IMR-90 (cell line): Measurements from ENCODE around the gene FCER1A. TPM values are rescaled to one million over a fixed set of nuclear protein-coding genes. Genes with fewer than 3 reads are reported as not detected.

ENCODE experiments used
- ATAC-seq: fragments of 200-7000 bp; cut with Tn5 transposase; 2 replicates; pipeline ENCODE4 v1.9.1; 2020; ENCODE audit warnings: low read depth, mild to moderate bottlenecking, moderate library complexity
- BruUV-seq: library from RNA; stranded (reverse); fragments of 400-500 nt; replicated peaks from 2 replicates; lab custom pipeline; 2021; lab: Mats Ljungman, UMichigan
- CTCF ChIA-PET: fragments of 300-600 bp; formaldehyde crosslinking; extraction: SDS; loops from one replicate; lab custom pipeline; 2021; ENCODE audit warnings: antibody characterized with exemption; lab: Yijun Ruan, JAX
- POLR2A ChIA-PET: fragments of 300-600 bp; sonication (Branson Sonifier 250); formaldehyde crosslinking; loops from one replicate; lab custom pipeline; 2022; ENCODE audit warnings: antibody characterized with exemption; ENCODE audit not compliant: unreplicated experiment; lab: Charles Lee
- DNase-seq: peaks from one replicate; pipeline ENCODE4 v3.0.0; 2013
- H2AFZ ChIP-seq: replicated peaks from 2 replicates; pipeline ENCODE3; 2013; ENCODE audit warnings: low read length, mild to moderate bottlenecking; ENCODE audit not compliant: poor library complexity
- H2AK5ac ChIP-seq: 2 replicates; pipeline ENCODE4 v1.6.1; 2013; ENCODE audit warnings: low read depth, low read length, inconsistent platforms
- H2AK9ac ChIP-seq: replicated peaks from 2 replicates; pipeline ENCODE3; 2013; ENCODE audit warnings: mild to moderate bottlenecking, low read depth, low read length, moderate library complexity; ENCODE audit not compliant: poor library complexity
- H2BK120ac ChIP-seq: 2 replicates; pipeline ENCODE4 v1.6.1; 2013; ENCODE audit warnings: low read depth, low read length, inconsistent platforms
- H2BK15ac ChIP-seq: 3 replicates; pipeline ENCODE4 v1.6.1; 2013; ENCODE audit warnings: low read depth, low read length, inconsistent platforms
- H2BK20ac ChIP-seq: 2 replicates; pipeline ENCODE4 v1.6.1; 2013; ENCODE audit warnings: low read depth, mild to moderate bottlenecking, inconsistent platforms, low read length, moderate library complexity
- H2BK5ac ChIP-seq: 2 replicates; pipeline ENCODE4 v1.6.1; 2013; ENCODE audit warnings: mild to moderate bottlenecking, low read depth, low read length, inconsistent platforms; ENCODE audit not compliant: poor library complexity, severe bottlenecking
- H3K14ac ChIP-seq: replicated peaks from 2 replicates; pipeline ENCODE4 v1.6.1; 2013; ENCODE audit warnings: low read depth, low read length, inconsistent platforms
- H3K18ac ChIP-seq: 2 replicates; pipeline ENCODE4 v1.6.1; 2013; ENCODE audit warnings: low read depth, low read length, control low read depth
- H3K23ac ChIP-seq: 2 replicates; pipeline ENCODE4 v1.6.1; 2013; ENCODE audit warnings: low read depth, low read length, inconsistent platforms
- H3K27ac ChIP-seq: 2 replicates; pipeline ENCODE4 v1.5.1; 2013; ENCODE audit warnings: mild to moderate bottlenecking, control low read depth, low read length; ENCODE audit not compliant: insufficient read depth
- H3K27me3 ChIP-seq: 2 replicates; pipeline ENCODE4 v1.6.1; 2013; ENCODE audit warnings: low read length; ENCODE audit not compliant: control insufficient read depth, insufficient read depth
- H3K36me3 ChIP-seq: 2 replicates; pipeline ENCODE4 v1.6.1; 2013; ENCODE audit warnings: low read length, mixed read lengths; ENCODE audit not compliant: control insufficient read depth, insufficient read depth
- H3K4ac ChIP-seq: 2 replicates; pipeline ENCODE4 v1.6.1; 2013; ENCODE audit warnings: low read depth, low read length, inconsistent platforms
- H3K4me1 ChIP-seq: 2 replicates; pipeline ENCODE4 v1.6.1; 2013; ENCODE audit warnings: low read length, mixed read lengths; ENCODE audit not compliant: control insufficient read depth, insufficient read depth
- H3K4me2 ChIP-seq: 2 replicates; pipeline ENCODE4 v1.6.1; 2013; ENCODE audit warnings: low read depth, mild to moderate bottlenecking, control low read depth, low read length, moderate library complexity
- H3K4me3 ChIP-seq: 2 replicates; pipeline ENCODE4 v1.5.1; 2013; ENCODE audit warnings: low read depth, mild to moderate bottlenecking, control low read depth, low read length, moderate library complexity; ENCODE audit not compliant: insufficient read depth
- H3K56ac ChIP-seq: 2 replicates; pipeline ENCODE4 v1.6.1; 2013; ENCODE audit warnings: low read length, inconsistent platforms; ENCODE audit not compliant: insufficient read depth; ENCODE audit errors: extremely low read depth
- H3K79me1 ChIP-seq, 2 experiments: 2 replicates each; pipeline ENCODE4 v1.6.1; 2013; ENCODE audit warnings: low read length in 2 of 2, inconsistent platforms in 1 of 2, low read depth in 1 of 2
- H3K9ac ChIP-seq: 2 replicates; pipeline ENCODE4 v1.6.1; 2013; ENCODE audit warnings: low read depth, low read length, control low read depth
- H3K9me1 ChIP-seq: 2 replicates; pipeline ENCODE4 v1.6.1; 2013; ENCODE audit warnings: low read length, inconsistent platforms; ENCODE audit not compliant: insufficient read depth
- H3K9me3 ChIP-seq: 2 replicates; pipeline ENCODE4 v1.6.1; 2013; ENCODE audit warnings: low read length; ENCODE audit not compliant: control insufficient read depth, insufficient read depth
- H4K20me1 ChIP-seq: 2 replicates; pipeline ENCODE4 v1.6.1; 2013; ENCODE audit warnings: low read length, inconsistent platforms; ENCODE audit not compliant: insufficient read depth
- H4K5ac ChIP-seq: 2 replicates; pipeline ENCODE4 v1.6.1; 2013; ENCODE audit warnings: mild to moderate bottlenecking, low read depth, low read length, control low read depth
- H4K8ac ChIP-seq, 2 experiments: 2 replicates each; pipeline ENCODE4 v1.6.1; 2013; ENCODE audit warnings: low read depth in 2 of 2, low read length in 2 of 2, control low read depth in 1 of 2, inconsistent platforms in 1 of 2
- H4K91ac ChIP-seq: 2 replicates; pipeline ENCODE4 v1.6.1; 2013; ENCODE audit warnings: low read depth, low read length, inconsistent platforms; ENCODE audit not compliant: insufficient read depth
- BHLHE40 ChIP-seq: fragments of 150-350 bp; IDR thresholded peaks from 2 replicates; pipeline ENCODE4 v1.6.1; 2016; ENCODE audit warnings: mild to moderate bottlenecking, low read depth, low read length
- CEBPB ChIP-seq: IDR thresholded peaks from 2 replicates; pipeline ENCODE4 v1.6.1; 2012; ENCODE audit warnings: low read depth, low read length, improper control_type of control experiment
- CHD1 ChIP-seq: IDR thresholded peaks from 2 replicates; pipeline ENCODE4 v1.6.1; 2012; ENCODE audit warnings: low read depth, low read length, improper control_type of control experiment
- CTCF ChIP-seq: conservative IDR thresholded peaks from 2 replicates; pipeline ENCODE4 v1.5.1; 2012; ENCODE audit warnings: mild to moderate bottlenecking, low read depth, low read length, improper control_type of control experiment
- ELK1 ChIP-seq: fragments of 150-350 bp; IDR thresholded peaks from 2 replicates; pipeline ENCODE4 v1.6.1; 2016; ENCODE audit warnings: low read depth, mild to moderate bottlenecking, low read length, moderate library complexity, borderline replicate concordance
- FOS ChIP-seq: fragments of 150-350 bp; IDR thresholded peaks from 2 replicates; pipeline ENCODE4 v1.6.1; 2016; ENCODE audit warnings: low read depth, low read length
- MAFK ChIP-seq: IDR thresholded peaks from 2 replicates; pipeline ENCODE4 v1.6.1; 2012; ENCODE audit warnings: low read depth, low read length, improper control_type of control experiment
- MAZ ChIP-seq: IDR thresholded peaks from 2 replicates; pipeline ENCODE4 v1.6.1; 2012; ENCODE audit warnings: low read depth, mild to moderate bottlenecking, low read length, improper control_type of control experiment, moderate library complexity, borderline replicate concordance
- MXI1 ChIP-seq: IDR thresholded peaks from 2 replicates; pipeline ENCODE4 v1.6.1; 2012; ENCODE audit warnings: low read depth, mild to moderate bottlenecking, low read length, moderate library complexity, borderline replicate concordance
- NFE2L2 ChIP-seq: fragments of 150-350 bp; IDR thresholded peaks from 2 replicates; pipeline ENCODE4 v1.6.1; 2016; ENCODE audit warnings: low read depth, mild to moderate bottlenecking, low read length
- POLR2A ChIP-seq: IDR thresholded peaks from 2 replicates; pipeline ENCODE4 v1.6.1; 2012; ENCODE audit warnings: mild to moderate bottlenecking, low read depth, low read length
- RAD21 ChIP-seq: IDR thresholded peaks from 2 replicates; pipeline ENCODE4 v1.6.1; 2012; ENCODE audit warnings: low read length, improper control_type of control experiment
- RCOR1 ChIP-seq: IDR thresholded peaks from 2 replicates; pipeline ENCODE4 v1.6.1; 2012; ENCODE audit warnings: mild to moderate bottlenecking, low read length, improper control_type of control experiment; ENCODE audit not compliant: insufficient replicate concordance
- RFX5 ChIP-seq: IDR thresholded peaks from 2 replicates; pipeline ENCODE4 v1.8.0; 2012; ENCODE audit warnings: low read depth, mild to moderate bottlenecking, low read length, moderate library complexity
- SMC3 ChIP-seq: fragments of 150-350 bp; IDR thresholded peaks from 2 replicates; pipeline ENCODE4 v1.6.1; 2016; ENCODE audit warnings: low read depth, mild to moderate bottlenecking, antibody characterized with exemption, low read length, moderate library complexity
- USF2 ChIP-seq: fragments of 150-350 bp; IDR thresholded peaks from 2 replicates; pipeline ENCODE4 v1.6.1; 2017; ENCODE audit warnings: mild to moderate bottlenecking, antibody characterized with exemption, low read length, low read depth
- WGBS, 2 experiments: methylation state at CpG; one replicate each; pipeline versions ENCODE4 v1.1.5 to v1.1.7; 2013; ENCODE audit warnings: missing lambda C conversion rate in 2 of 2; ENCODE audit not compliant: insufficient read length in 1 of 2; ENCODE audit errors: extremely low coverage in 2 of 2; 5-methylcytosine and 5-hydroxymethylcytosine counted together
- dilution Hi-C: fragments of 300-500 bp; cut with HindIII; formaldehyde crosslinking; loops from one replicate; pipeline ENCODE4 v1.14.3; 2018; ENCODE audit warnings: low sequenced_read_pairs; ENCODE audit not compliant: unreplicated experiment
- in situ Hi-C: fragments of 300-500 bp; cut with MboI; formaldehyde crosslinking; loops from 3 replicates; pipeline ENCODE4 v1.14.3; 2019; ENCODE audit warnings: low sequenced_read_pairs, inconsistent platforms, mixed read lengths
- intact Hi-C: fragments of 100-400 bp; cut with micrococcal nuclease; formaldehyde crosslinking; loops from 2 replicates; pipeline ENCODE4 v1.10.0; 2022
- polyA plus RNA-seq, 3 experiments: library from polyadenylated mRNA; depleted of rRNA; stranded (reverse); fragments of >200 nt; gene quantifications; 2 replicates each; pipeline ENCODE4 v1.2.3, GENCODE V29; 2012; ENCODE audit warnings: low replicate concordance in 1 of 3
- total RNA-seq: library from RNA; depleted of rRNA; stranded (reverse); fragments of >200 nt; gene quantifications from 2 replicates; pipeline ENCODE4 v1.2.3, GENCODE V29; 2012

FCER1A gene
- total and polyA plus RNA-seq, 2 of the 4 experiments (the other 2 are of a cell fraction), result not detected

DNA sequence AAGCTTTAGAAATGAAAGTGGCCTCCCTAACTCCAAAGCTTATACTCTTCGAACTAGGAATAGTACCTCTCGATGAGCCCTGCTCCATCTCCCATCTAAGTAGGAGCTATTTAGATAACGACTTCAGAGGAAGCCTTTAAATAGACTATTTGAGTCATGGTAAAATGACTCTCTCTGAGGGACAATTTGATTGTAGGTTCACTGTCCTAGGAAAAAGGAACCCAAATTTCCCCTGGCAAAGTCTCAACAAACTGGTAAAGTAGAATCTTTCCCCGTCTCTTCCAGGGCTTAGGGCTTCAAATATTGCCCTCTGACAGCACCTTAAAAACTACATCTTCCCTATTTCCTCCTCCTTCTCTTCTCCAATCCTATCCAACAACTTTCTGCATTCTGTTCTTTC, 2.0 kb upstream of the FCER1A start:
- Histone ChIP-seq H3K4me2 (no peak overlapping the region), H2BK20ac (no peak overlapping the region), H3K23ac (no peak overlapping the region), H4K8ac (no peak overlapping the region), H3K27me3 (no peaks in the 10 kb centered on the region), H3K79me1 (no peaks in the 10 kb centered on the region), H3K4me3 (no peak overlapping the region), H3K4ac (no peak overlapping the region), H4K5ac (no peak overlapping the region), H3K9me3 (no peaks in the 10 kb centered on the region), H2AK9ac (no peak overlapping the region), H2AFZ (no peak overlapping the region), H4K91ac (no peak overlapping the region), H3K9ac (no peak overlapping the region), H2BK120ac (no peak overlapping the region), H3K14ac (no peak overlapping the region), H3K9me1 (no peaks in the 10 kb centered on the region), H3K18ac (no peak overlapping the region), H3K27ac (no peak overlapping the region), H2AK5ac (no peak overlapping the region), H4K20me1 (no peaks in the 10 kb centered on the region), H2BK15ac (no peak overlapping the region), H3K36me3 (no peaks in the 10 kb centered on the region), H2BK5ac (no peak overlapping the region), H3K4me1 (no peaks in the 10 kb centered on the region), H3K56ac (no peak overlapping the region)
- DNase-seq (no peak), ATAC-seq (no peak)
- in situ Hi-C loops (no loop called here), dilution Hi-C loops (no loop called here), intact Hi-C loops (no loop called here)
- WGBS, 2 experiments, result 38% methylated on average over 1 of the region's 4 CpGs; no CpG with 5 or more reads in 1 of the 2 experiments
- TF ChIP-seq FOS (no peak), RFX5 (no peak), ELK1 (no peak), CEBPB (no peak), RAD21 (no peak), SMC3 (no peak), NFE2L2 (no peak), POLR2A (no peak), MAZ (no peak), BHLHE40 (no peak), CTCF (no peak), RCOR1 (no peak), MAFK (no peak), USF2 (no peak), CHD1 (no peak), MXI1 (no peak)
- no TSS peak for BruUV-seq
- CTCF ChIA-PET, result no interaction called here
- POLR2A ChIA-PET, result no interaction called here
